ENCODE data around the gene NTN1. TPM values are rescaled to one million over a fixed set of nuclear protein-coding genes. Genes with fewer than 3 reads are reported as not detected.

The NTN1 gene
- total RNA-seq, 1 experiment from 2014 or later = 14.5 TPM

DNA sequence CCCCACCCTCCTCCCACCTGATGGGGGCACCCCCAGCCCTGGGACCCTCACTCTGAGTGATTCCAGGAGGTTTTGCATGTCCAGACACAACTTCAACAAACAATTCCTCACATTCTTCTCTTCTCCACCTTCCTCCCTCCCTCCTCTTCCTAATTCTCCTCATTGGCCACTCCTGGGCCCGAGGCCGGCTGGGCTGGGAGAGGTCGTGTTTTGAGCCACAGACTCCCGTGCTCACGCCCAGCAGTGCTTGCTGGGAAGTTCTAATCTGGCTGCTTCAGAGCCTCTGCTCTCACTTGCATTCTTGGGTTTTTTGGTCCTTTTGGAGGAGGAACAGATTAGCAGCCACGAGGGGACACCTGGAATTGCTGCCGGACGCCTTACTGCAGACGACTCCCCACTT is 157.0 kb downstream of the NTN1 start:
- ATAC-seq = no peak
- no TSS peak for BruUV-seq (replicated peaks)
- DNase-seq (ENCODE audit: low read depth, low spot score) = no peak
- no peak for TF ChIP-seq SIN3A (IDR thresholded peaks at IDR 0.05; ENCODE audit: borderline replicate concordance, insufficient read depth, low read depth, low read length)
- TF ChIP-seq CTCF (IDR thresholded peaks at IDR 0.05) = no peak
- TF ChIP-seq REST (IDR thresholded peaks at IDR 0.05; ENCODE audit: insufficient read depth in 1 of 2, low read depth in 2 of 2, low read length in 1 of 2) = no peak
- TF ChIP-seq TCF7L2 (IDR thresholded peaks at IDR 0.05; ENCODE audit: low read depth, low read length) = no peak
- no peak for TF ChIP-seq POLR2AphosphoS5 (IDR thresholded peaks at IDR 0.05; ENCODE audit: low read depth, low read length)
- H3K36me3 ChIP-seq (ENCODE audit: control insufficient read depth, insufficient read depth, low read length) = no peaks in the 10 kb centered on the region
- ChIA-PET POLR2A (no interaction called here), CTCF (no interaction called here)
- H3K4me3 ChIP-seq (ENCODE audit: low read depth in 2 of 2, low read length in 2 of 2) = no peak overlapping the region
- in situ Hi-C loops (cut with HindIII; ENCODE audit: low pct_unique_long_range_greater_than_20kb, low sequenced_read_pairs) (no loop called here), intact Hi-C loops (cut with micrococcal nuclease; ENCODE audit: unreplicated experiment) (no loop called here)
- no peak overlapping the region for H3K27ac ChIP-seq (ENCODE audit: low read length)
- H3K4me1 ChIP-seq (ENCODE audit: control insufficient read depth, insufficient read depth, low read length) = no peaks in the 10 kb centered on the region
- no peaks in the 10 kb centered on the region for H3K9me3 ChIP-seq (ENCODE audit: control insufficient read depth, insufficient read depth, low read depth, low read length)
- H3K27me3 ChIP-seq (ENCODE audit: control insufficient read depth, insufficient read depth, low read length) = no peaks in the 10 kb centered on the region

GRCh38 chr17:9179602-9180001 is 158.3 kb downstream of the NTN1 start:
- intact Hi-C loops (cut with micrococcal nuclease; ENCODE audit: unreplicated experiment) (no loop called here), in situ Hi-C loops (cut with HindIII; ENCODE audit: low pct_unique_long_range_greater_than_20kb, low sequenced_read_pairs) (no loop called here)
- H3K27ac ChIP-seq (ENCODE audit: low read length) = no peak overlapping the region
- no peaks in the 10 kb centered on the region for H3K9me3 ChIP-seq (ENCODE audit: control insufficient read depth, insufficient read depth, low read depth, low read length)
- no TSS peak for BruUV-seq (replicated peaks)
- no peak for DNase-seq (ENCODE audit: low read depth, low spot score)
- H3K36me3 ChIP-seq (ENCODE audit: control insufficient read depth, insufficient read depth, low read length) = no peaks in the 10 kb centered on the region
- no peaks in the 10 kb centered on the region for H3K27me3 ChIP-seq (ENCODE audit: control insufficient read depth, insufficient read depth, low read length)
- no peaks in the 10 kb centered on the region for H3K4me1 ChIP-seq (ENCODE audit: control insufficient read depth, insufficient read depth, low read length)
- CTCF ChIA-PET = no interaction called here
- no peak for TF ChIP-seq TCF7L2 (IDR thresholded peaks at IDR 0.05; ENCODE audit: low read depth, low read length)
- no peak for TF ChIP-seq POLR2AphosphoS5 (IDR thresholded peaks at IDR 0.05; ENCODE audit: low read depth, low read length)
- TF ChIP-seq REST (IDR thresholded peaks at IDR 0.05; ENCODE audit: insufficient read depth in 1 of 2, low read depth in 2 of 2, low read length in 1 of 2) = no peak
- no peak for TF ChIP-seq CTCF (IDR thresholded peaks at IDR 0.05)
- TF ChIP-seq SIN3A (IDR thresholded peaks at IDR 0.05; ENCODE audit: borderline replicate concordance, insufficient read depth, low read depth, low read length) = no peak
- ATAC-seq = no peak
- POLR2A ChIA-PET = no interaction called here
- no peak overlapping the region for H3K4me3 ChIP-seq (ENCODE audit: low read depth in 2 of 2, low read length in 2 of 2)
